ENCODE measurements around the gene GNA14.
"Not testable (repeated sequence)": the region's sequence is repeated elsewhere in the genome, so short reads cannot be mapped to it uniquely, and the experiment has no call there.

GNA14 gene

GRCh38 chr9:77507212-77507961 lies 140.7 kb downstream of the GNA14 start:
- no peak for DNase-seq (ENCODE audit: low read depth, low spot score)
- H3K4me3 ChIP-seq (ENCODE audit: low read length), result no peak overlapping the region

- H3K4me3 ChIP-seq (ENCODE audit: low read length), result no peak overlapping the region
- no peak for DNase-seq (ENCODE audit: low read depth, low spot score)
Observed at GRCh38 chr9:77505232-77505631, 142.9 kb downstream of the GNA14 start.

DNA sequence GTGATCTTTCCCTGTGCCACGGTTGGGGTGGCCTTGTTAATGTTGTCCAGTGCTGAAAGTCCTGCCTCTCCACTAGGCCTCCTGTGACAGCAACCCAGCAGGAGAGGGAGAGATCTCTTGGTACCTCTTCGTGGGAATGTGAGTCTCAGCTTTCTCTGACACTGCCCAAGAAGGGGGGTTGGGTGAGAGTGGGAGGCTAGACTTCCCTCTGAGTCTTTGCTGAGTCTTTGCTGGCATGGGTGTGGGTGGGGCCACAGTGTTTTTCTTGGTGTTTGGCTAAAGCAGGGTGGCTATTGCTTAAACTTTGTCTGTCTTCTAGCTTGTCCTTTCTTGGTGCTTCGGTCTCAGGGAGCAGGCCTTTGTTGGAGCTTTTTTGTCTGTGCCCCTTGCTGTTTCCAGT lies 145.6 kb downstream of the GNA14 start:
- no peak overlapping the region for H3K4me3 ChIP-seq (ENCODE audit: low read length)
- no peak for DNase-seq (ENCODE audit: low read depth, low spot score)

- no peak overlapping the region for H3K4me3 ChIP-seq (ENCODE audit: low read length)
- no peak for DNase-seq (ENCODE audit: low read depth, low spot score)
Observed at GRCh38 chr9:77498891-77499290, 149.2 kb downstream of the GNA14 start.

- no peak for DNase-seq (ENCODE audit: low read depth, low spot score)
- no peak overlapping the region for H3K4me3 ChIP-seq (ENCODE audit: low read length)
Observed at GRCh38 chr9:77497322-77498198, 150.6 kb downstream of the GNA14 start.

- no peak overlapping the region for H3K4me3 ChIP-seq (ENCODE audit: low read length)
Observed at GRCh38 chr9:77495834-77496671, 152.1 kb downstream of the GNA14 start.

DNA sequence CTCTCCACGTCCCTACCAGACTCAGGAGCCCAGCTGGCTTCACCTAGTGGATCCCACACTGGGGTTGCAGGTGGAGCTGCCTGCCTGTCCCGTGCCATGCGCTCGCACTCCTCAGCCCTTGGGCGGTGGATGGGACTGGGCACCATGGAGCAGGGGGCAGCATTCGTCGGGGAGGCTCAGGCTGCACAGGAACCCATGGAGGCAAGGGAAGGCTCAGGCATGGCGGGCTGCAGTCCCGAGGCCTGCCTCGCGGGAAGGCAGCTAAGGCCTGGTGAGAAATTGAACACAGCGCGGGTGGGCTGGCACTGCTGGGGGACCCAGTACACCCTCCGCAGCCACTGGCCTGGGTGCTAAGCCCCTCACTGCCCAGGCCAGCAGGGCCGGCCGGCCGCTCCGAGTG lies 157.8 kb downstream of the GNA14 start:
- not testable (repeated sequence) for DNase-seq (ENCODE audit: low read depth, low spot score); H3K4me3 ChIP-seq (ENCODE audit: low read length)

More at GRCh38 chr9:77495834-77496671, 152.1 kb downstream of the GNA14 start:
- no peak for DNase-seq (ENCODE audit: low read depth, low spot score)

DNA sequence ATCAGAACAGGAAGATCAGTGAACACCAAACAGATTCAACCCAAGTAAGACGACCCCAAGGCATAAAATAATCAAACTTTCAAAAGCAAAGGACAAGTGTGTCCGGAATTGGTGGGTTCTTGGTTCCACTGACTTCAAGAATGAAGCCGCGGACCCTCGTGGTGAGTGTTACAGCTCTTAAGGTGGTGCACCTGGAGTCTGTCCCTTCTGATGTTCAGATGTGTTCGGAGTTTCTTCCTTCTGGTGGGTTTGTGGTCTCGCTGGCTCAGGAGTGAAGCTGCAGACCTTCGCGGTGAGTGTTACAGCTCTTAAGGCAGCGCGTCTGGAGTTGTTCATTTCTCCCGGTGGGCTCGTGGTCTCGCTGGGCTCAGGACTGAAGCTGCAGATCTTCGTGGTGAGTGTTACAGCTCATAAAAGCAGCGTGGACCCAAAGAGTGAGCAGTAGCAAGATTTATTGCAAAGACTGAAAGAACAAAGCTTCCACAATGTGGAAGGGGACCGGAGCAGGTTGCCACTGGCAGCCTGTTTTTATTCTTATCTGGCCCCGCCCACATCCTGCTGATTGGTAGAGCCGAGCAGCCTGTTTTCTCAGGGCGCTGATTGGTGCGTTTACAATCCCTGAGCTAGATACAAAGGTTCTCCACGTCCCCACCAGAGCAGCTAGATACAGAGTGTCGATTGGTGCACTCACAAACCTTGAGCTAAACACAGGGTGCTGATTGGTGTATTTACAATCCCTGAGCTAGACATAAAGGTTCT lies 158.5 kb downstream of the GNA14 start:
- peak overlapping the region; percentile 36 for H3K4me3 ChIP-seq (ENCODE audit: low read length)
- peak; percentile 71 for DNase-seq (ENCODE audit: low read depth, low spot score)

DNA sequence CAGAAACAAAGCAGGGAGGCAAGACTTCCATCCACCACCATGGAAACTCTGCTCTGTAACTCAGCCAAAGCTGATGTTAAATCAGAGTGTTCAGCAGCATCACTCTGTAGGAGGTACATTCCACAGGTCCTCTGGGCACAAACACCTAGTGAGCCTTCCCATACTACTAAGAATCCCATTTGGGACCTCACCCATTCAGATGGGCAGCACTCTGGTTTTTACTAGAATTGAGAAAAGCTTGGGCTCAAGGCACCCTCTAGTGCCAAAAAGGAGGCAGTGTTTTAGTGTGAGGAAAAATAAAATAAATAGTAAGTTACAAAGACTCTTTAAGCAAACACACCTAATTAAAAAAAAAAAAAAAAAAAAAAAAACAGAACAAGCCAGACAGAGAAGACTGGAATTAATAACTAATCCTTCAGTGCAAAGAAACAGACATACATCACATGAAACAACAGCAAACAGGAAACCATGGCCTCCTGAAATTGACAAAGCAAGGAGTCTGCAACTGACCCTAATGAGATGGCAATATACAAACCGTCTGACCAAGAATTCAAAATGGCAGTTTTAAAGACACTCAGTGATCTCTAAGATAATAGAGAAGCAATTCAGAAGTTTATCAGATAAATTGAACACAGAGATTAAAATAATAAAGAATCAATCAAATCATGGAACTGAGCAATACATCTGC lies 159.5 kb downstream of the GNA14 start:
- DNase-seq (ENCODE audit: low read depth, low spot score), result peak; percentile 28

DNA sequence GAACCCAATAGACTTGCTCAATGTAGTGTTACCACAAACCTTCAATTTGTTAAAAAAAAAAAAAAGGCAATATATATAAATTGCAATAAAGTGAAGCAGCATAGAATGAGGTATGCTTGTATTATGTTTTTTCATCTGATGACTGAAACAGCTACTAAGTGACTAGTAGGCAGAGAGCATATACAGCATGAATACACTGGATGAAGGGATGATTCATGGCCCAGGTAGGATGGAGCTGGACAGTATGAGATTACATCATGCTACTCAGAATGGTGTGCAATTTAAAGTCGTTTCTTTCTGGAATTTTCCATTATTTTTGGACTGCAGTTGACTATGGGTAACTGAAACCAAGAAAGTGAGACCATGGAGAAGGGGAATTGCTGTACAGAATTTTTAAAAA lies 161.2 kb downstream of the GNA14 start:
- no peak overlapping the region for H3K4me3 ChIP-seq (ENCODE audit: low read length)
- DNase-seq (ENCODE audit: low read depth, low spot score), result no peak

More for the DNA sequence above, 159.5 kb downstream of the GNA14 start:
- H3K4me3 ChIP-seq (ENCODE audit: low read length), result no peak overlapping the region

- H3K4me3 ChIP-seq (ENCODE audit: low read length), result no peak overlapping the region
- no peak for DNase-seq (ENCODE audit: low read depth, low spot score)
Observed at GRCh38 chr9:77486463-77486862, 161.7 kb downstream of the GNA14 start.

- no peak overlapping the region for H3K4me3 ChIP-seq (ENCODE audit: low read length)
- peak; percentile 50 for DNase-seq (ENCODE audit: low read depth, low spot score)
Observed at GRCh38 chr9:77475641-77476473, 172.3 kb downstream of the GNA14 start.

DNA sequence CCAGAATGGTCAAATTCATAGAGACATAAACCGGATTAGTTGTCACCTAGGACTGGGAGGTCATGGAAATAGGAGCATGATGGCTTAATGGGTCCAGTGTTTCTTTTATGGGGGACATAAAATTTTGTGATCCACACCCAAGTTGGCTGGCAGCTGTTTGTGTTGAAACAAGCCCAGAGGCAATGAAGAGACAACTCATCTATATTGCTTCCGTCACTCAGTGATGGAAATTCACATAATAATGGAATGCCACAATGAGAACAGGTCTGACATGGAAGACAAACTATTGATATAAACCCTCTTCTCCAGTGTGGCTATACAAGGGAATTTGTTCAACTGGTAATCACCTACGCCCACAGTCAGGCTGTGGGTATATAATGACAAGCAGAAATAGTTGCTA lies 173.2 kb downstream of the GNA14 start:
- H3K4me3 ChIP-seq (ENCODE audit: low read length), result no peak overlapping the region
- no peak for DNase-seq (ENCODE audit: low read depth, low spot score)

- DNase-seq (ENCODE audit: low read depth, low spot score), result no peak
- H3K4me3 ChIP-seq (ENCODE audit: low read length), result no peak overlapping the region
Observed at GRCh38 chr9:77472646-77473045, 175.5 kb downstream of the GNA14 start.

DNA sequence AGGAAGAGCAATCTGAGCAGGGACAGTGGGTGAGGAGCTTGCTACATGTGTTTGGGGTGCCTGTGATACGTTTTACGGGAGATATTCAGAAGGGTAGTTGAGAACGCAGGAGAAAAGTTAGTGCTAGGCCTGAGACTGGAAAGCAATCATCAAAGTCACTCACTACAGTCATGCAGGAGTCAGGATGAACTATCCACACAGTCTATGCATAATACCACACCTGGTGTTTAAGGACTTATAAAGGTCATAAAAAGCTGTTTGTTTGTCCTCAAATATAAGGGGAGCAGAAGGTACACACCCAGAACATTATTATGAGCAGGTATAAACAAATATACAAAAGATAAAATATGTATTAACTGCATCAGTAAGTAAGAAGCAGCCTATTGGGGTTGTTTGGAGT lies 176.6 kb downstream of the GNA14 start:
- no peak overlapping the region for H3K4me3 ChIP-seq (ENCODE audit: low read length)
- no peak for DNase-seq (ENCODE audit: low read depth, low spot score)

DNA sequence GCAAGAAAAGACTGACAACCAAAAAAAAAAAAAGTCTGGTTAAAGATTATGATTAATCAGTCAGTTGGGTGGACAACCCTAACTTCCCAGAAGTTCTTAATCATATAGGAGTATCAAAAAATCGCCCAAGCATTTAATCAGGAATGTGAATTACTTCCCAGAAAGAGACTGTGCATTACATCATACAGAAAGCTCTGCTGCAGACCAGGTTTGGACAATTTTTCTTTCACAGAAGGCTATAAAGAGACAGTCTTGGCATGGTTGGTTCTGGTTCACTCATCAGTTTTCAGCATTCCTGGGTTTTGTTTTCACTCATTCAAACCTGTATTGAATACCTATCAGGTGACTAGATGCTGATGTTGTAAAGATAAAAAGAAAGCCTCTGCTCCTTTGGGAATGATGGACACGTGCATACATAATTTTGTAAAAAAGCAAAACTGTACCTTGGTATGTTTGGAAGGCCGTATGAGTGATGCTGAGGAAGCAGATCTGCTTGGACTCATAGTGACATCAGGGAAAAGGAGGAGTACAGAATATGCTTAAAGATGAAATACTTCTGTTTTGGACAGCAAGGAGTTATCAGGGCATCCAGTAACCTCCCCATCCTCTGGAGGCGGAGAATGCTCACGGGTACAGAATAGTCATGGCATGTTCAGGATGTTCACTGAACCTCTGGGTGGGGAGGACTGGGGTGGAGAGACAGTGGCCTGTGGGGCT lies 178.4 kb downstream of the GNA14 start:
- no peak overlapping the region for H3K4me3 ChIP-seq (ENCODE audit: low read length)
- no peak for DNase-seq (ENCODE audit: low read depth, low spot score)

- DNase-seq (ENCODE audit: low read depth, low spot score), result no peak
Observed at GRCh38 chr9:77464661-77465060, 183.5 kb downstream of the GNA14 start.

More at GRCh38 chr9:77464661-77465060, 183.5 kb downstream of the GNA14 start:
- no peak overlapping the region for H3K4me3 ChIP-seq (ENCODE audit: low read length)

All from Jurkat, Clone E6-1 (cell line).